Activated naive CD4-positive, alpha-beta T cell treated with anti-CD3 and anti-CD28 coated beads for 36 hours (primary cell): ENCODE results near the gene THRA. TPM values are rescaled to one million over a fixed set of nuclear protein-coding genes. Genes with fewer than 3 reads are reported as not detected.

ENCODE experiments used
- CTCF ChIA-PET: fragments of 350-600 bp; sonication (Branson Sonifier 250); formaldehyde crosslinking; loops from one replicate; lab custom pipeline; 2021; ENCODE audit warnings: antibody characterized with exemption; lab: Charles Lee
- DNase-seq: peaks from one replicate; pipeline ENCODE4 v3.0.0-alpha.2; 2020
- H3K27ac Mint-ChIP-seq: one replicate; pipeline ENCODE4 v1.8.0; 2021; ENCODE audit warnings: mild to moderate bottlenecking, mixed read lengths
- H3K27me3 Mint-ChIP-seq: one replicate; pipeline ENCODE4 v1.8.0; 2021; ENCODE audit warnings: low read depth, mixed read lengths
- H3K36me3 Mint-ChIP-seq: one replicate; pipeline ENCODE4 v1.8.0; 2021; ENCODE audit warnings: low read depth, mixed read lengths
- H3K4me1 Mint-ChIP-seq: one replicate; pipeline ENCODE4 v1.8.0; 2021; ENCODE audit warnings: low read depth, mixed read lengths
- H3K4me3 Mint-ChIP-seq: one replicate; pipeline ENCODE4 v1.8.0; 2021; ENCODE audit warnings: mild to moderate bottlenecking, moderate library complexity, mixed read lengths
- H3K9me3 Mint-ChIP-seq: one replicate; pipeline ENCODE4 v1.8.0; 2021; ENCODE audit warnings: mixed read lengths
- intact Hi-C: fragments of 100-400 bp; cut with micrococcal nuclease; formaldehyde crosslinking; loops from one replicate; pipeline ENCODE4 v1.15.1; 2023
- total RNA-seq, 2 experiments: library from RNA; stranded (reverse); gene quantifications; one replicate each; pipeline ENCODE4 v1.2.3, GENCODE V29; 2021

THRA gene
- total RNA-seq, 2 experiments from 2014 or later = 10.2 to 11.2 TPM

DNA sequence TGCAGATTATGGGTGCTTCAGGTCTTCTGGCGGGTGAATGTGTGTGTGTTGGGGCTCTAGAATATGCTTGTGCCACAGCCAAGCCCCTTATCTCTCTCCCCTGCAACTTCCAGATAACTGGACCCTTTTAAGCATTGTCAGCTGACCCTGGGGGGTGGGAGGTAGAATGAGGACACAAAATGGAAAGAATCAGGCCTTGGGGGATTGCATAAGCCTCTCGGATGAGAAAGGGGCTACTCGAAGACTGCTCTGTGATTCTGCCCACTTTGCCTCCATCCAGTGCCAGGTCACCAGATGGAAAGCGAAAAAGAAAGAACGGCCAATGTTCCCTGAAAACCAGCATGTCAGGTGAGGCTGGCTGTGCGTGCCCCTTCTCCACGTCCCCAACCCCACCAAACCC is 13.8 kb downstream of the THRA start:
- intact Hi-C loops = no loop called here
- no peak overlapping the region for H3K27ac Mint-ChIP-seq
- H3K4me3 Mint-ChIP-seq = no peak overlapping the region
- no peak for DNase-seq
- no peaks in the 10 kb centered on the region for H3K27me3 Mint-ChIP-seq
- H3K36me3 Mint-ChIP-seq = no peaks in the 10 kb centered on the region
- H3K4me1 Mint-ChIP-seq = peaks cover 26% of the 10 kb centered on the region
- CTCF ChIA-PET = interaction anchor here (1.0 to 5.9 kb wide), 14 partner anchors 9 to 423 kb away, joined by 3 to 157 read pairs (median 10); partner anchors contain the start of genes CSF3, NR1D1 and THRA
- H3K9me3 Mint-ChIP-seq = no peaks in the 10 kb centered on the region

DNA sequence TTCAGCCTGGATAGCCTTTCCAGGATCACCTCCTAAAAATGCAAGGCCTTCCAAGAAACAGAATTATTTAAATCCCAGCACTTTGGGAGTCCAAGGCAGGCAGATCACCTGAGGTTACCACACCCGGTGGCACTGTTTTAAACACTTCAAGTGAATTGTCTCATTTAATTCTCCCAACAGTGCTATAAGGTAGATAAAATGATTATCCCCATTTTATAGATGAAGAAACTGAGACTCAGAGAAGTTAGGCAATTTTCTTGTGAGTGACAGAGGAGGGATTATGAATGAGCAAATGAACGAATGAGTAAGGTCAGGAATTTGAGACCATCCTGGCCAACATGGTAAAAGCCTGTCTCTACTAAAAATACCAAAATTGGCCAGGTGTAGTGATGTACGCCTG is 16.8 kb downstream of the THRA start:
- H3K4me3 Mint-ChIP-seq = no peak overlapping the region
- no peaks in the 10 kb centered on the region for H3K27me3 Mint-ChIP-seq
- peaks cover 2% of the 10 kb centered on the region for H3K36me3 Mint-ChIP-seq
- no peak overlapping the region for H3K27ac Mint-ChIP-seq
- intact Hi-C loops = no loop called here
- CTCF ChIA-PET = interaction anchor here (0.6 to 1.2 kb wide), 3 partner anchors 16 to 145 kb away, joined by 3 read pairs; no protein-coding TSS in a partner anchor
- no peaks in the 10 kb centered on the region for H3K9me3 Mint-ChIP-seq
- no peak for DNase-seq
- peaks cover 16% of the 10 kb centered on the region for H3K4me1 Mint-ChIP-seq

DNA sequence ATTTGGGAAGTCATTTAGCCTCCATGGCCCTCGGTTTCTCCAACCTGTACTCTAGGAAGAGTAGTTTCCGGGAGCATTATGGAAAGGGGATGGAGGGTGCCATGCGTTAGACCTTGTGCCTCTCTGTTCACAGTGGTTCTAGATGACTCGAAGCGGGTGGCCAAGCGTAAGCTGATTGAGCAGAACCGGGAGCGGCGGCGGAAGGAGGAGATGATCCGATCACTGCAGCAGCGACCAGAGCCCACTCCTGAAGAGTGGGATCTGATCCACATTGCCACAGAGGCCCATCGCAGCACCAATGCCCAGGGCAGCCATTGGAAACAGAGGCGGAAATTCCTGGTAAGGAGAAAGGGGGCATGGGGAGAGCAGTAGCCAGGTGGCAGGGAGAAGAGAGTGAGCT is 21.7 kb downstream of the THRA start:
- peaks cover 12% of the 10 kb centered on the region for H3K36me3 Mint-ChIP-seq
- no peak overlapping the region for H3K4me3 Mint-ChIP-seq
- H3K27ac Mint-ChIP-seq = no peak overlapping the region
- DNase-seq = no peak
- intact Hi-C loops = no loop called here
- H3K9me3 Mint-ChIP-seq = no peaks in the 10 kb centered on the region
- CTCF ChIA-PET = interaction anchor here (0.6 to 3.6 kb wide), 6 partner anchors 10 to 491 kb away, joined by 3 to 52 read pairs (median 4); partner anchors contain the start of gene CSF3
- no peaks in the 10 kb centered on the region for H3K4me1 Mint-ChIP-seq
- no peaks in the 10 kb centered on the region for H3K27me3 Mint-ChIP-seq

DNA sequence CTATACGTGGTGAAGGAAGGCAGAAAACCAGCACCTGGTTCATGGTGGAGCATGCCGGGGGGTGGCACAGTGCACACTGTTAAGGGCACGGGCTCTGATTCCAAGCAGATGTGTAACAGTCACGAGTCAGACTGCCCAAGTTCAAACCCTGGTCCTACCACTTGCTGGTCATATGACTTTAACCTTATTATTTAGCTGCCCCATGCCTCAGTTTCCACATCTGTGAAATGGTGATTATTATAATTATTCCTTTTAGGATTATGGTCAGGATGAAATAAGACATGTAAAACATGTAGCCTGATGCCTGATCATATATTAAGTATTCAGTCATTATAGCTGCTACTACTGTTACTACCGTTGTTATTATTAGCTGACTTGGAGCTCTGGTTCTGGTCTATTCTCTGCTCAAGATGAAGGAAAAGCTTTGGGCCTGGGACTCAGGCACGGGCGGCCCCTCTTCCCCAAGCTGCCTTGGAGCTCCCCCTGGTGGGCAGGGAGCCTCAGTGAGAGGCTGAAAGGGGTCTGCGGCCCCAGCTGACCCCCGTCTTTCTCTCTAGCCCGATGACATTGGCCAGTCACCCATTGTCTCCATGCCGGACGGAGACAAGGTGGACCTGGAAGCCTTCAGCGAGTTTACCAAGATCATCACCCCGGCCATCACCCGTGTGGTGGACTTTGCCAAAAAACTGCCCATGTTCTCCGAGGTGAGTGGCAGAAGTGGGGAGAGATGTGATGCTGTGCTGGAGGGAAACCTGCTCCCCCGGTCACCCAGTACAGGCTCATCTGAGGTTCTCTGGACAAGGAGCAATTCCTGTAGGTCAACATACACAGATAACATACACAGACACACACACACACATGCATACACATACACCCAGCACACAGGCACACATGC is 23.6 kb downstream of the THRA start:
- Mint-ChIP-seq H3K36me3 (peaks cover 14% of the 10 kb centered on the region), H3K27ac (no peak overlapping the region), H3K4me1 (no peaks in the 10 kb centered on the region), H3K27me3 (no peaks in the 10 kb centered on the region), H3K4me3 (no peak overlapping the region), H3K9me3 (no peaks in the 10 kb centered on the region)
- peak; percentile 67 for DNase-seq
- CTCF ChIA-PET = interaction anchor here (0.7 to 3.6 kb wide), 30 partner anchors 8 to 164 kb away, joined by 3 to 52 read pairs (median 4); partner anchors contain the start of genes CSF3 and MED24
- intact Hi-C loops = loop anchor here (1.0 to 2.0 kb wide), 2 partner anchors 24 to 73 kb away; partner anchors contain the start of gene THRA

DNA sequence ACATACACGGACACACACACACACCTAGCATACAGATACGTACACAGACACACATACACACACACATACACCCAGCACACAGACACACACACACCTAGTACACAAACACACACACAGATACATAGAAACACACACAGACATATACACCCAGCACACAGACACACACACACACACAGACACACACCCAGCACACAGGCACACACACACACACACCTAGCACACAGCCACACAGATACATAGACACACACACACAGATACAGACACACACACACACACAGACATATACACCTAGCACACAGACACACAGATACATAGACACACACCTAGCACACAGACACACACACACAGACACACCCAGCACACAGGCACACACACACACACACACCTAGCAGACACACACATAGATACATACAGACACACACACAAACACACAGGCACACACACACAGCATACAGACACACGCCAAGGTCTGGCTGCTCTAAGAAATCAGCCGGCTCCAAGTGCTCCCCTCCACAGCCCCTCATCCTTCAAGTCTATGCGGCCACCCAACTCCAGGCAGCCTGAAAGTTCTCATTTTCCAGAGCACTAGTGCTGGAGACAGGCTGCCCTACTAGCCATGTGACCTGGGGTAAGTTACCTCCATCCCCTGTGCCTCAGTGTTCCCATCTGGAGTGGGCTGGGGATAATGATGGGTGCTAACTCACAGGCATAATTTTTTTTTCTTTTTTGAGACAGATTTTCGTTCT is 24.5 kb downstream of the THRA start:
- intact Hi-C loops = loop anchor here (2.0 kb wide), 1 partner anchor 24 kb away; the partner anchor contains the start of gene THRA
- no peak overlapping the region for H3K4me3 Mint-ChIP-seq
- no peak for DNase-seq
- H3K27me3 Mint-ChIP-seq = no peaks in the 10 kb centered on the region
- peaks cover 14% of the 10 kb centered on the region for H3K36me3 Mint-ChIP-seq
- peak overlapping the region; percentile 0 for H3K27ac Mint-ChIP-seq
- CTCF ChIA-PET = interaction anchor here (0.7 to 3.6 kb wide), 16 partner anchors 8 to 115 kb away, joined by 3 to 52 read pairs (median 4); partner anchors contain the start of gene CSF3
- no peaks in the 10 kb centered on the region for H3K9me3 Mint-ChIP-seq
- no peaks in the 10 kb centered on the region for H3K4me1 Mint-ChIP-seq

DNA sequence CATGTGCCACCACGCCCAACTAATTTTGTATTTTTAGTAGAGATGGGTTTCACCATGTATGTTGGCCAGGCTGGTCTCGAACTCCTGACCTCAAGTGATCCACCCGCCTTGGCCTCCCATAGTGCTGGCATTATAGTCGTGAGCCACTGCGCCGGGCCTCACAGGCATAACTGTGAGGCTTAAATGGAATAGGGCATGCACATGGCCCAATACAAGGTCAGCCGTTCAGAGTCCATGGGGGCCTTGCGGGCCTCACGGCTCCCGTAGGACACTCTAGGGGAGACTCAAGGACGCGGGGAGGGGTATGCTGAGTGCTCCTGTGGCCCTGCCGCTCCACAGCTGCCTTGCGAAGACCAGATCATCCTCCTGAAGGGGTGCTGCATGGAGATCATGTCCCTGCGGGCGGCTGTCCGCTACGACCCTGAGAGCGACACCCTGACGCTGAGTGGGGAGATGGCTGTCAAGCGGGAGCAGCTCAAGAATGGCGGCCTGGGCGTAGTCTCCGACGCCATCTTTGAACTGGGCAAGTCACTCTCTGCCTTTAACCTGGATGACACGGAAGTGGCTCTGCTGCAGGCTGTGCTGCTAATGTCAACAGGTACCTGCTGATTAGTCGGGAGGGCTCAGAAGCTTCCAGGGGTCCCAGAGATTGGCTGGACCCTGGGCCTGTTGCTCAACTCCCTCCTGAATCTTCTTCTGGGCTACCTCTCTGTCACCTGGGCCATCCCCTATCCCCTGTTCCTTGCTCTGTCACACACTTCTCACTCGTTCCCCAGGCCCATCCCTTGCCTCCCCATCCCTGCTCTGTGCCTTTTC is 25.3 kb downstream of the THRA start:
- Mint-ChIP-seq H3K27me3 (no peaks in the 10 kb centered on the region), H3K36me3 (peaks cover 14% of the 10 kb centered on the region), H3K4me3 (no peak overlapping the region), H3K4me1 (no peaks in the 10 kb centered on the region), H3K27ac (no peak overlapping the region), H3K9me3 (no peaks in the 10 kb centered on the region)
- no peak for DNase-seq
- CTCF ChIA-PET = interaction anchor here (0.7 kb wide), 1 partner anchor 114 kb away, joined by 3 read pairs; no protein-coding TSS in a partner anchor
- intact Hi-C loops = loop anchor here (2.0 kb wide), 1 partner anchor 25 kb away; the partner anchor contains the start of gene THRA

DNA sequence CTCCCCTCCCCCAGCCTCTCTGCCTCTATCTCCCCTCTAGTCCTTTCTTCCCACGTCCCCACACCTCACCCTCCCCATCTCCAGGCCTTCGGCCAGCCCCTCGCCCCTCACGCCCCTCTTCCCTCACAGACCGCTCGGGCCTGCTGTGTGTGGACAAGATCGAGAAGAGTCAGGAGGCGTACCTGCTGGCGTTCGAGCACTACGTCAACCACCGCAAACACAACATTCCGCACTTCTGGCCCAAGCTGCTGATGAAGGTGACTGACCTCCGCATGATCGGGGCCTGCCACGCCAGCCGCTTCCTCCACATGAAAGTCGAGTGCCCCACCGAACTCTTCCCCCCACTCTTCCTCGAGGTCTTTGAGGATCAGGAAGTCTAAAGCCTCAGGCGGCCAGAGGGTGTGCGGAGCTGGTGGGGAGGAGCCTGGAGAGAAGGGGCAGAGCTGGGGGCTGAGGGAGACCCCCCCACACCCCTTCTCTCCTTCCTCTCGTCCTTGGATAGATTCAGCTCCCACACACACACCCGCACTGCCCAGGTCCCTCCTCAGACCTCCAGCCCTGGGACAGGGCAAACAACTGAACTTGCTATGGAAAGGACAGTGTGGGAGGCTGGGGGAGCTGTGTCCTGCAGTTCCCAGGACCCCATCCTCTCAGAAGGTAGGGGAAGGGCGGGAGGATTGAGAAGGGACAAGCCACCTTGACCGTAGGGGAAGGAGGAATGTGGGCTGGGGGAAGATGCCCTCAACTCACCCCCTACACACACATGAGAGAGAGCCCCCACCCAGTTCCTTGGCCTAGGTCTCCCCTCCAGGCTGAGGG is 26.5 kb downstream of the THRA start:
- no peak overlapping the region for H3K27ac Mint-ChIP-seq
- CTCF ChIA-PET = interaction anchor here (0.7 to 2.0 kb wide), 3 partner anchors 14 to 62 kb away, joined by 3 to 10 read pairs (median 4); no protein-coding TSS in a partner anchor
- H3K27me3 Mint-ChIP-seq = no peaks in the 10 kb centered on the region
- peaks cover 22% of the 10 kb centered on the region for H3K36me3 Mint-ChIP-seq
- no peaks in the 10 kb centered on the region for H3K9me3 Mint-ChIP-seq
- H3K4me1 Mint-ChIP-seq = peaks cover 4% of the 10 kb centered on the region
- DNase-seq = no peak
- no peak overlapping the region for H3K4me3 Mint-ChIP-seq
- intact Hi-C loops = no loop called here

DNA sequence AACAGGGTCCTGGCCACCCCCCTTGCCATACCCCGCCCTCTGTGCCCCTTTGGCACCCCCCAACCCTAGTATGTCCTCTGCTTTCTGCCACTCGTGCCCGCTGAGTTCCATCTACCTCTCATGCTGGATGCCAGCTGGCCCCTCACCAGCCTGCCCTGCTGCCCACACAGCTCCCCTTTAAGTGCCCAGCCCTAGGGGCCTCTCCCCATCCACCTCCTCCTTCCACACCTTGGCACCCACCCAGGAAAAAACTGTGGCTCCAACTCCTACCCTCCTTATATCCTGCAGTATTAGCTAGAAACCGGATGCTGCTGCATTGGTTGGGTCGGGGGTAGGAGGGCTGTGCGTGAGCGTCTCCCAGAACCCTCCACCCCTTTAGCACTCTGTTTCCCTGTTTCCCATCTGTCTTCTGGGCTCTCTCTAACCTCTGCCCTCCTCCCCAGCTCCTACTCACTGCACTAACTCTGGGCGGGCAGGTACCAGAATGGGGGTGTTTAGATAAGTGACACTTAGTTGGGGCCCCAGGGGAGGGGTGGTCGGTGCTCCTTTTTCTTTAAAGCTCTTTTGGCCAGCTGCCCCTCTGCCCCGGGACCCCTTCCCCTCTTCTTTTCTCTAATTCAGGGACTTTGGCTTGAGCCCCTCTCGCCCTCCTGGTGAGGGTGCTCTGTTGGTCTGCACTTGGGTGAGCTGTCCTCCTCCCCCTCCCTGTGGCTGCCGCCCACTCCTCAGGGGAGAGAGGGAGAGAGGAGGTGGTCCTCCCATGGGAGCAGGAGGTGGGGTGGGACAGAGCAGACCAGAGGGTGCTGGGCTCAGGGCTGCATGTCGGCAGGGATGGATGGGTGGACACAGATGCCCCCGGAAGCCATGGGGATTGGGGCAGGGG is 27.7 kb downstream of the THRA start:
- peaks cover 26% of the 10 kb centered on the region for H3K36me3 Mint-ChIP-seq
- no peak overlapping the region for H3K27ac Mint-ChIP-seq
- H3K4me3 Mint-ChIP-seq = no peak overlapping the region
- intact Hi-C loops = no loop called here
- H3K4me1 Mint-ChIP-seq = peaks cover 12% of the 10 kb centered on the region
- no peak for DNase-seq
- CTCF ChIA-PET = interaction anchor here (0.5 to 2.0 kb wide), 4 partner anchors 15 to 809 kb away, joined by 3 to 10 read pairs (median 5); no protein-coding TSS in a partner anchor
- no peaks in the 10 kb centered on the region for H3K9me3 Mint-ChIP-seq
- H3K27me3 Mint-ChIP-seq = no peaks in the 10 kb centered on the region

DNA sequence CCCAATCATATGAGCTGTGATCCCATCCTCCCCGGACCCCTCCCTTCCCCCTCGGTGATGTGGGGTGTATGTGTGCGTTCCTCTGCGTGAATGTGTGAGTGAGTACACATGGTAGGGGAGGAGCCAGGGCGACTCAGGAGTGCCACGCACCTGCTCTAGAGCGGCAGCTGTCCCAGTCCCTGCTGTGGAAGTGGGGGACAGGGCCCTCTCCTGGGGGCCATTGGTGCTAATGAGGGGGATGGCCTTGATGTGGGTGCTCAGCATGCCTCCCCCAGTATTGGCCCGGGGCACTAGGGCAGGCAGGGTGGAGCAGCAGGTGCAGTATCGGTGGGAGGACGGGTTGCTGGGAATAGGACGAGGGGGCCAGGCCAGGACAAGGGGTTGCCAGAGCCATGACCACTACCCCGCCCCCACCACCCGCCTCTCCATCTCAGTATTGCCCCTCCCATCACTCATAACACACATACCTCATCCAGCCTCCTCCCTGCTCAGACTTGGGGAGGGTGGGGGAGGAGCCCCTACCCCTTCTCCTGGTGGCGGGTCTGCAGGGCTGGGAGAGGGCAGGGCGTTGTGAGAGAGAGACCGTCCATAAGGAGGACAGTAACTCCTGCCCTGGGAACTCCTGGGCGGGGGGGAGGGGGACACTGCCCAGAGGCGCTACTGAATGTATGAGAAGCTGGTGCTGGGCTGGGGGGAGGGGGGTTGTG is 29.1 kb downstream of the THRA start:
- CTCF ChIA-PET = no interaction called here
- intact Hi-C loops = no loop called here
- no peaks in the 10 kb centered on the region for H3K27me3 Mint-ChIP-seq
- H3K4me3 Mint-ChIP-seq = no peak overlapping the region
- H3K27ac Mint-ChIP-seq = peak overlapping the region; percentile 33
- peaks cover 25% of the 10 kb centered on the region for H3K4me1 Mint-ChIP-seq
- DNase-seq = no peak
- H3K9me3 Mint-ChIP-seq = no peaks in the 10 kb centered on the region
- H3K36me3 Mint-ChIP-seq = peaks cover 36% of the 10 kb centered on the region

DNA sequence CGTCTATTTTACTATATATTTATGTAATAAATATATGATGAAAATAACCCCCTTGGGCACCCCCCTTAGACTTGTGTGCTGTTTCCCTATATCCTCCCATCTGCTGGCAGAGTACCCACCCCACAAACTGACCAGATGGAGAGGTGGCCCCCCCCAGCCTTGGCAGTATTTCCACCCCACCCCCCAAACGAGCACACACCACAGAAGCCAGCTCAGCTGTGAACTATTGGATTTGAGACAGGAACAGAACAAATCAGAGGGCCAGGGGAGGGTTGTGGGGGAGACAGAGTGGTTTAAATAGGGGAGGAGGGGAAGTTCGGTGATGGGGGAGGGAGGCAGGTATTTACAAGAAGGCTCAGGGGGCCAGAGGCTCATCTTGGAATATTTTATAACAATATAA is 29.8 kb downstream of the THRA start:
- H3K4me1 Mint-ChIP-seq = peaks cover 33% of the 10 kb centered on the region
- no peak overlapping the region for H3K4me3 Mint-ChIP-seq
- H3K27me3 Mint-ChIP-seq = no peaks in the 10 kb centered on the region
- no peaks in the 10 kb centered on the region for H3K9me3 Mint-ChIP-seq
- CTCF ChIA-PET = interaction anchor here (1.2 kb wide), 1 partner anchor 23 kb away, joined by 3 read pairs; no protein-coding TSS in a partner anchor
- DNase-seq = no peak
- no peak overlapping the region for H3K27ac Mint-ChIP-seq
- H3K36me3 Mint-ChIP-seq = peaks cover 39% of the 10 kb centered on the region
- intact Hi-C loops = no loop called here
